Measurements from ENCODE around the gene CCNL2.
"Not testable (repeated sequence)": the region's sequence is repeated elsewhere in the genome, so short reads cannot be mapped to it uniquely, and the experiment has no call there.

Gene CCNL2

DNA sequence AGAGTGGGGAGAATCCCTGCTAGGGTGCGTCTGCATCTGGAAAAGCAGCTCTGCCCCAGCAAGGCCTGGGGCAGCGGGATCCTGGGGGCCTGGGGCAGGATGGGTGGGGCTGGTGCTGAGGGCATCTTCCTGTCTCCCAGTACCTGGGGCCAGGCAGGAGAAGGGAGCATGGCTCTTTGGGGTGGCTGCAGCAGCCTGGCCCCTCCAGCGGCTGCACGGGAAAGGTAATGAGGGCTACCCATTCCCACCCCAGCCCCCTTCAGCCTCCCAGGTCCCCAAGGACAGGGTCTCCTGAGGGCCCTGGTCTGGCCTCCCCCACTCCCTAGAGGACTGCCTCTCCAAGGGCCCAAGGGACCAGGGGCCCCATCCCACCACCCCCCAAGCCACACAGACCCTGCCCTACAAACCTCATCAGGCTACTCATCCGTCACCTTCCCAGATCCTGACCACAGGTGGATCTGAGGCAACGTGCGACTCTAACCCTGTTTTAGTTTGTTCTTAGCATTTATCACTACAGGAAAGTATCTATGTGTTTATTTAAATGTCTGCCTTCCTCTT, 22.9 kb upstream of the CCNL2 start:
- TF ChIP-seq, protein P1, sequence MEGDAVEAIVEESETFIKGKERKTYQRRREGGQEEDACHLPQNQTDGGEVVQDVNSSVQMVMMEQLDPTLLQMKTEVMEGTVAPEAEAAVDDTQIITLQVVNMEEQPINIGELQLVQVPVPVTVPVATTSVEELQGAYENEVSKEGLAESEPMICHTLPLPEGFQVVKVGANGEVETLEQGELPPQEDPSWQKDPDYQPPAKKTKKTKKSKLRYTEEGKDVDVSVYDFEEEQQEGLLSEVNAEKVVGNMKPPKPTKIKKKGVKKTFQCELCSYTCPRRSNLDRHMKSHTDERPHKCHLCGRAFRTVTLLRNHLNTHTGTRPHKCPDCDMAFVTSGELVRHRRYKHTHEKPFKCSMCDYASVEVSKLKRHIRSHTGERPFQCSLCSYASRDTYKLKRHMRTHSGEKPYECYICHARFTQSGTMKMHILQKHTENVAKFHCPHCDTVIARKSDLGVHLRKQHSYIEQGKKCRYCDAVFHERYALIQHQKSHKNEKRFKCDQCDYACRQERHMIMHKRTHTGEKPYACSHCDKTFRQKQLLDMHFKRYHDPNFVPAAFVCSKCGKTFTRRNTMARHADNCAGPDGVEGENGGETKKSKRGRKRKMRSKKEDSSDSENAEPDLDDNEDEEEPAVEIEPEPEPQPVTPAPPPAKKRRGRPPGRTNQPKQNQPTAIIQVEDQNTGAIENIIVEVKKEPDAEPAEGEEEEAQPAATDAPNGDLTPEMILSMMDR (conservative IDR thresholded peaks at IDR 0.05; ENCODE audit: low read length): no peak
- no peak overlapping the region for H3K4me3 ChIP-seq (ENCODE audit: low read length)

DNA sequence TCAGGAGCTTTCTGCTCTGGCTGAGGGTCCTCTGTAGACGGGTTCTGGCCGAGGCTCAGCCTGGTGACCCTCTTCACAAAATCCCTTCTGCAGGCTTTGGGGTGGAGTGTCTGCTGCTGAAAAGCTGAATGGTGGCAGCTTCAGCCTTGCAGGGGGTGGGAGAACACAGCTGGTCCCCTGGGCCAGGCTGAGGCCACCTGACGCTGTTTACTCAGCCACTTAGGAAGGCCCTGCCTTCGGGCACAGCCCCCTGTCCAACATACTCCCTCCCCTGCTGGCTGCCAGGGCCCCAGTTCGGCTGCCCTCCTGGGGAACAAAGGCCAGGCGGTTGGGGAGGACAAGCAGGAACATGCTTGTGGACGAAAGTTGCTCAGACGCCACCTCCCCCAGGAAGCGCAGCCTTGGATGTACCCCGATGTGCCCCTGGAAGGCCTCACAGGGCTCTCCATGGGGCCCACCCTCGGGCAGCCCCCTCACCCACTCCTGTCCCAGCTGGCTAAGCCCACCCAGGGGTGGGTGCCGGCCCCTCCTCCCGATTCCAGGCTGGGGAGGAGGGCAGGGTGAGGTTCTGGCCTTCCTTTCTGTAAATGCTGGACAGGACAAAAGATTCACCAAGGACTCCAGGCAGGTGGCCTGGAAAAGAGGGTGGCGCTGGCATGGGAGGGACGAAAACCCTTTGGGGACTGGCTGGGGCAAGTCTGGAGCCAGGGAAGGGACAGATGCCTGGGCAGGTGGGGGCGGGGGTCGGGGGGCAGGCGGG, 22.2 kb upstream of the CCNL2 start, which contains the start of gene ANKRD65:
ANKRD65 (minus strand) TSS at position 130 of the 760 bp plus-strand sequence. CDS start 271 bp downstream, outside the sequence.
- TF ChIP-seq, protein P1 (conservative IDR thresholded peaks at IDR 0.05; ENCODE audit: low read length): no peak

More for the DNA sequence above, 22.9 kb upstream of the CCNL2 start:
- no peak for DNase-seq (ENCODE audit: low read depth)

DNA sequence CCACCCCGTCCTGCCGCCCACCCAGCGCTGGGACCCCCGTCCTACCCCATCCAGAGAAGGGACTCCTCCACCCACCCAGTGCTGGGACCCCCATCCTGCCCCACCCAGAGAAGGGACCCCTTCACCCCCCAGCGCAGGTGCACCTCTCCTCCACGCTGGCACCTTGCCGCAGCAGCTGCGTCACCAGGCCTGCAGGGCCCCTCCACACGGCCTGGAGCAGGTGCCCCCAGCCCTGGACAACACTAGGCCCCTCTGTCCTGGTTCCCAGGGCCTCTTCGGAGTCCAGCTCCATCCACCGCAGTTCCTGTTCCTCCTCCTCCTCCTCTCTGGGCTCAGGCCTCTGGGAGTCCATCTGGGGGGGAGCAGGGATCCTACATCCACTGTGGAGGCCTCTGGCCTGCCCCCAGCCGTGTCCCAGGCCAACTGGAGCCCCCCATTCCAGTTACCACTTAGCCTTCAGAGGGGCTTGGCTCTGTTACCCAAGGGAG, 21.6 kb upstream of the CCNL2 start:
- TF ChIP-seq, protein P1 (conservative IDR thresholded peaks at IDR 0.05; ENCODE audit: low read length): no peak
- DNase-seq (ENCODE audit: low read depth): no peak
- H3K4me3 ChIP-seq (ENCODE audit: low read length): no peak overlapping the region

More for the DNA sequence above, 22.2 kb upstream of the CCNL2 start, which contains the start of gene ANKRD65:
- no peak for DNase-seq (ENCODE audit: low read depth)
- H3K4me3 ChIP-seq (ENCODE audit: low read length): no peak within 1 kb of the TSS

DNA sequence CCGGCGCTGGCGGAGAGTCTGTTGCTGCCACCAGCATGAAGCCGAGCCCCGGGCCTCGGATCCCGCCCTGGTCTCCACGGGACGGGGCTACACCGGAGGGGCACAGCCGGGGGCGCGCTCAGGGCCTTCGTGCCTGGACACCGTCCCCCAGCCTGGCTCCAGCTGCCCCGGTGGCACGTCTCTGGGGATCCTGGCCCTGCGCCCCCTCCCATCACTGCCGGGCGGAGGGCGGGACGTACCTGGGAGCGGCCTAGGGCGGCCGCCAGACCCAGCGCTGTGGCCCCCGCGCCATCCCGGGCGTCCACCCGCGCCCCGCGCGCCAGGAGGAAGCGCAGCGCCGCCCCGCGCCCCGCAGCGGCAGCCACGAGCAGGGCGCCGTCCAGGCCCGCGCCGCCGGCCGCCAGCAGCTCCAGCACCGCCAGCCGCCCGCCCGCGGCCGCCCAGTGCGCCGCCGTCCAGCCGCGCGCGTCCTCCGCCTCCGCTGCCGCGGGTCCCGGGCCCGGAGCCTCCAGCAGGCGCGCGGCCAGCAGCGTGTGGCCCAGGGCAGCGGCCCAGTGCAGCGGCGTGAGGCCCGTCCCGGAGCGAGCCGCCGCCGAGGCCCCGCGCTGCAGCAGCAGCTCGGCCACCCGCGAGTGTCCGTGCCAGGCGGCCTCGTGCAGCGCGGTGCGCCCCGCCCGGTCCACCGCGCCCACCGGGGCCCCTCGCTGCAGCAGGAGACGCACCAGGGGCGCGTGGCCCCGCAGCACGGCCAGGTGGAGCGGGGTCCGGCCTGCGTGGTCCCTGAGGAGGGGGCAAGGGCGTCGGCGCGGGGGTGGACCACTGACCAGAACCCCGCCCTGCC, 20.9 kb upstream of the CCNL2 start:
- DNase-seq (ENCODE audit: low read depth): no peak
- no peak overlapping the region for H3K4me3 ChIP-seq (ENCODE audit: low read length)
- TF ChIP-seq, protein P1 (conservative IDR thresholded peaks at IDR 0.05; ENCODE audit: low read length): no peak

DNA sequence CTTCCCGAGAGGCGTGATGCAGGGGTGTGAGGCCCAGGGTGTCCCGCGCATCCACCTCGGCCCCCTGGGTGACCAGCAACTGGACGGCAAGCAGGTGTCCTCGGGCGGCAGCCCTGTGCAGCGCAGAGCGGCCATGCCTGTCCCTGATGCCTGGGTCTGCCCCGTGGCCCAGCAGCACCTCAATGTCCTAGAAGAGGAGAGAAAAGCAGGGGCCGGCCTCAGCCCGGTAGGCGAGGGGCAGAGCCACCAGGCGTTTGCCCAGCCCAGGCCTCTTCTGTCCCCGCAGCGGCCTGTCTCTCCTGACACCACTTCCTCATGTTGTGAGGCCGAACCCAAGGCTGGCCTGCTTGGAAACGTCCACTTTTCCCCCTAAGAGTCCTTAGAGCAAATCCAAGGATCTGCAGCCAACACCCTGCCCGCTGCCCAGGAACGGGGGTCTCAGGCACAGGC, 20.3 kb upstream of the CCNL2 start:
- no peak overlapping the region for H3K4me3 ChIP-seq (ENCODE audit: low read length)
- TF ChIP-seq, protein P1 (conservative IDR thresholded peaks at IDR 0.05; ENCODE audit: low read length): no peak
- no peak for DNase-seq (ENCODE audit: low read depth)

DNA sequence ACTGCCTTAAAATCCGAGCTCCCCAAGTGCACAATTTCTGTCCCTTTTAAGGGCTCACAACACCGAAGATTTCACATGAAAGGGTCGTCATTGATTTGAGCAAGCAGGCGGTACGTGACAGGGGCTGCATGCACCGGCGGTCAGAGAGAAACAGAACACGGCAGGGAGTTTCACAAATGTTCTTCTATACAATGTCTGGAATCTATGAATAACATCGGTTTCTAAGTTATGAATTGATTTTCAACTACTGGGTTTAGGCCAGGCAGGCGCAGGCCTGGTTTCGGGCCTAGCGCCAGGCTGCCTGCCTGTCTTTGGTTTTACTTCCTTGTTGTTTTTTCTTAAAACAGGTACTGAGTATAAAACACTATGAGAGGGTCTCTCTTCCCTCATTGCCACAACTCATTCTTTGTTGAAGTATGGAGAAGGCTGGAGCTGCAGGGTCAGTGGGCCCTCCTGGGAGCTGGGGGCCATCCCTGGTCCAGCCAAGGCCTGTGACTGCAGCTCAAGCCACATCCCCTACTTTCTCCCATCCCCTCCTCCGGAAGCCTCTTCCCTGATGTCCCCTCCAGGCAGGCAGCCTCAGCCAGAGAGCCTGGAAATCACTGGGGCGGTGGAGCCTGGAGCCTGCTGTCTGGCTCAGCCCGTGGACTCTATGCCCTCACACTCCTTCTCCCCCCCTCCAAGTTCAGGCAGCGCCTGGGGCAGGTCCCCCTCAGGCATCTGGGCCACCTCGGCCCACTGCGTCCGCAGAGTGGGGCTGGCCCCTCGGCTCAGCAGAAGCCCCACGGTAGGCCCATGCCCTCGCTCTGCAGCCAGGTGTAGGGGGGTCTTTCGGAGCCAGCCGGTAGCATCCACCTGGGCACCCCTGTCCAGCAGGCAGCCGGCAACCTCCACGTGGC, 19.6 kb upstream of the CCNL2 start:
- TF ChIP-seq, protein P1 (conservative IDR thresholded peaks at IDR 0.05; ENCODE audit: low read length): no peak

DNA sequence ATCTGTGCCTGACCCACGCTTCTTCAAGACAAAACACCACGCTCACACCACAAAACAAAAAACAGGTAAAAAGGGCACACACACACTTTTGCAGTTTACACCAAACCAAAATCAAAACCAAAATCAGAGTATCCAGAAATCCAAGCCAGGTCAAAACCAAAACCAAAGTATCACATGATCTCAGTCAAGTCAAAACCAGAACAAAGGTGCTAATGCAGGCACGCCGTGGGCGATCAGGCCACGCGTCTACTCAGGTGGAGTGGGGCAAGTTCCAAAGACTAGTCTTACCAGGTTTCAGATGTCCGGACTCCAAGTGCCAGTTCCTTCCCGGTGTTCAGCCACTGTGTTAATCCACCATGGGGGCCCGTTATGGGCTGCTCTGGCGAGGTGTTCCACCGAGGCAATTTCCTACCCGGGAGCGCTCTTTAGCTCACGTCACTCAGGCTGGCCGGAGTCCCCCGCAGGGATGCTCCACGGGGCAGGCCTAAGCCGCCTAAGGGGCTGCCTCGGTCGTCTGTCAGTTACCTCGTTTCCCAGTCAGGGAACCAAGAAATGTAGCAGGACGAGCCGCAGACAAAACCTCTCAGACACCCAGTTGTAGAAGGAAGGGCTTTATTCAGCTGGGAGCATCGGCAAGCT, 18.8 kb upstream of the CCNL2 start:
- H3K4me3 ChIP-seq (ENCODE audit: low read length): not testable (repeated sequence)

More for the DNA sequence above, 19.6 kb upstream of the CCNL2 start:
- H3K4me3 ChIP-seq (ENCODE audit: low read length): no peak overlapping the region
- no peak for DNase-seq (ENCODE audit: low read depth)

DNA sequence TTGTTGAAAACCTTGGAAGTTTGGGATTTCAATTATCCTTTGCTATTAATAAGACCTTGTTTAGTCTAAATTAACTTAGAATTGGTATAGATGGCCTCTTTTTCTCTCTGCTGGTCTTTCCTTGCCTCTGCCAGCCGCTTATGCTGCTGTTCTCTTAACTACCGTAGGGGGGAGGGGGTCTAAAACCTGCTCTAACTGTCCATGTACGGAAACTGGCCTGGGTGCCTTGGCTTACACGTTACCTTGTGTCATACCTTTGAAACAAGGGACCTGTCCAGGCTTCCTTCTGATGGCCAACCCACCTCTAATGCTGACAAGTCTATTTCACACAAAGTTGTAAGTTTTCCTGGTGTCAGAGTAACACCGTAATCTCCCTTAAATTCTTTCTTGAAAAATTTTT, 18.3 kb upstream of the CCNL2 start:
- H3K4me3 ChIP-seq (ENCODE audit: low read length); DNase-seq (ENCODE audit: low read depth): not testable (repeated sequence)

More for the DNA sequence above, 18.8 kb upstream of the CCNL2 start:
- not testable (repeated sequence) for DNase-seq (ENCODE audit: low read depth)
